Panc1 (cell line): ENCODE data around the gene RFX8. TPM values are rescaled to one million over a fixed set of nuclear protein-coding genes. Genes with fewer than 3 reads are reported as not detected.

Experiments
- total RNA-seq: library from RNA; stranded (reverse); gene quantifications from one replicate; pipeline ENCODE4 v1.2.1, GENCODE V29; 2021; ENCODE audit not compliant: unreplicated experiment

The RFX8 gene
- total RNA-seq, 1 experiment from 2014 or later: not detected

Other genes starting within 250 kb of the RFX8 start
- gene CNOT11, start 222.2 kb downstream of the RFX8 start, total RNA-seq: 58.3 TPM
- gene RNF149, start 166.4 kb downstream of the RFX8 start, total RNA-seq: 29.9 TPM
- gene CREG2, start 87.6 kb downstream of the RFX8 start, total RNA-seq: 0.21 TPM
- 68.5 TPM for gene MAP4K4, start 222.6 kb upstream of the RFX8 start, total RNA-seq